Measurements from ENCODE around the gene ROBO2. TPM values are rescaled to one million over a fixed set of nuclear protein-coding genes. Genes with fewer than 3 reads are reported as not detected.

ROBO2 gene
- total RNA-seq, 2 donors from 2014 or later = 2.5 to 2.9 TPM

DNA sequence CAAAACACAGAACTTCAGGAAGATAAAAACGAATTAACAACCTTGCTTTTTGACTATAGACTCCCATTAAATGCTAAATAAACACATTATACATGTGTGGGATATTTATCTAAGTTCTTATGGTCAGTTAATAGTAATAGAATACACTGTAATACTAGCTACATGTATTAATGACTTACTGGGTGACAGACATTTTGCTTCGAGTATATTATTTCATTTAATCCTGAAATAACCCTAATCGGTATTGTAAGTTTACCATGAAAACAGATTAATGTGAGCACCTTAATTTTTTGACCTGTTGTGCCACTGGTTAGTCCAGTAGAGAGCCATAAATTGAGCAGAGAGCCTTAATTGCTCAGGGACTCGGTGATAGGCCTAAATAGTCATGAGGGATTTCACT, 151.1 kb downstream of the ROBO2 start:
- no peaks in the 10 kb centered on the region for H3K36me3 Mint-ChIP-seq (ENCODE audit: low read depth)
- H3K36me3 ChIP-seq (ENCODE audit: control insufficient read depth, insufficient read depth, low read length) = no peaks in the 10 kb centered on the region
- no peaks in the 10 kb centered on the region for H3K27me3 Mint-ChIP-seq (ENCODE audit: insufficient read depth)
- no peak overlapping the region for H3K4me3 ChIP-seq (ENCODE audit: low read length)
- TF ChIP-seq, protein P1, sequence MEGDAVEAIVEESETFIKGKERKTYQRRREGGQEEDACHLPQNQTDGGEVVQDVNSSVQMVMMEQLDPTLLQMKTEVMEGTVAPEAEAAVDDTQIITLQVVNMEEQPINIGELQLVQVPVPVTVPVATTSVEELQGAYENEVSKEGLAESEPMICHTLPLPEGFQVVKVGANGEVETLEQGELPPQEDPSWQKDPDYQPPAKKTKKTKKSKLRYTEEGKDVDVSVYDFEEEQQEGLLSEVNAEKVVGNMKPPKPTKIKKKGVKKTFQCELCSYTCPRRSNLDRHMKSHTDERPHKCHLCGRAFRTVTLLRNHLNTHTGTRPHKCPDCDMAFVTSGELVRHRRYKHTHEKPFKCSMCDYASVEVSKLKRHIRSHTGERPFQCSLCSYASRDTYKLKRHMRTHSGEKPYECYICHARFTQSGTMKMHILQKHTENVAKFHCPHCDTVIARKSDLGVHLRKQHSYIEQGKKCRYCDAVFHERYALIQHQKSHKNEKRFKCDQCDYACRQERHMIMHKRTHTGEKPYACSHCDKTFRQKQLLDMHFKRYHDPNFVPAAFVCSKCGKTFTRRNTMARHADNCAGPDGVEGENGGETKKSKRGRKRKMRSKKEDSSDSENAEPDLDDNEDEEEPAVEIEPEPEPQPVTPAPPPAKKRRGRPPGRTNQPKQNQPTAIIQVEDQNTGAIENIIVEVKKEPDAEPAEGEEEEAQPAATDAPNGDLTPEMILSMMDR (conservative IDR thresholded peaks at IDR 0.05) = no peak
- H3K4me3 Mint-ChIP-seq = no peak overlapping the region
- WGBS, 2 experiments (ENCODE audit: insufficient coverage in 1 of 2, insufficient read length in 1 of 2) = 84 to 89% methylated on average over 3 to 4 of the region's 4 CpGs
- no peak overlapping the region for H3K27ac Mint-ChIP-seq
- no peaks in the 10 kb centered on the region for H3K9me3 ChIP-seq (ENCODE audit: control insufficient read depth, low read length)
- H3K9me3 Mint-ChIP-seq = no peaks in the 10 kb centered on the region
- H3K27me3 ChIP-seq (ENCODE audit: control insufficient read depth, insufficient read depth, low read length, poor library complexity, severe bottlenecking) = no peaks in the 10 kb centered on the region
- peaks cover 9% of the 10 kb centered on the region for H3K4me1 Mint-ChIP-seq
- H3K9ac ChIP-seq (ENCODE audit: extremely low read depth, low read length, poor library complexity, severe bottlenecking) = no peak overlapping the region
- no peak overlapping the region for H3K27ac ChIP-seq (ENCODE audit: low read depth, low read length)
- no peak for DNase-seq
- no peaks in the 10 kb centered on the region for H3K4me1 ChIP-seq (ENCODE audit: control insufficient read depth, insufficient read depth, low read length)

DNA sequence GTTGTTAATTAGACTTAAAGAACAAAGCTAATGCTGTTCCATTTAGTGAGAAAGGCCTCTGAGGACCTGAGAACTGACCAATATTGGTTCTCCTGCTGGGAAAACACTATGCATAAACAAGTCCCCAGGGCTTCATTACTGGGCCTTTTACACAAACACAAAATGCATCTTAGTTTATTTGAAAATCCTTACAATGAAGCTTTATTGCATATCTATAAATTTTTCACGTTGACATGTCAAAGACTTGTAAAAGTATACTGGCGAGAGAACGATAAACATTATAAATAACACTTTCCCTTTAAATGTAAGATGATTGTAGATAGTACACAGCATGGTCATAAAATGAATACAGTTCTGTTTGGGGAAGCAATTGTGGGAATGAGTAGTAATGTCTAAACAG, 151.7 kb downstream of the ROBO2 start:
- Mint-ChIP-seq H3K4me1 (peaks cover 9% of the 10 kb centered on the region), H3K4me3 (no peak overlapping the region), H3K9me3 (no peaks in the 10 kb centered on the region), H3K27me3 (ENCODE audit: insufficient read depth) (no peaks in the 10 kb centered on the region), H3K36me3 (ENCODE audit: low read depth) (no peaks in the 10 kb centered on the region), H3K27ac (no peak overlapping the region)
- 93% methylated on average over 3 of the region's 3 CpGs; no CpG with 5 or more reads in 1 of the 2 experiments for WGBS, 2 experiments (ENCODE audit: insufficient coverage in 1 of 2, insufficient read length in 1 of 2)
- H3K4me3 ChIP-seq (ENCODE audit: low read length) = no peak overlapping the region
- no peaks in the 10 kb centered on the region for H3K27me3 ChIP-seq (ENCODE audit: control insufficient read depth, insufficient read depth, low read length, poor library complexity, severe bottlenecking)
- H3K9ac ChIP-seq (ENCODE audit: extremely low read depth, low read length, poor library complexity, severe bottlenecking) = no peak overlapping the region
- no peaks in the 10 kb centered on the region for H3K9me3 ChIP-seq (ENCODE audit: control insufficient read depth, low read length)
- no peaks in the 10 kb centered on the region for H3K36me3 ChIP-seq (ENCODE audit: control insufficient read depth, insufficient read depth, low read length)
- DNase-seq = no peak
- TF ChIP-seq, protein P1 (conservative IDR thresholded peaks at IDR 0.05) = no peak
- no peak overlapping the region for H3K27ac ChIP-seq (ENCODE audit: low read depth, low read length)
- H3K4me1 ChIP-seq (ENCODE audit: control insufficient read depth, insufficient read depth, low read length) = no peaks in the 10 kb centered on the region

DNA sequence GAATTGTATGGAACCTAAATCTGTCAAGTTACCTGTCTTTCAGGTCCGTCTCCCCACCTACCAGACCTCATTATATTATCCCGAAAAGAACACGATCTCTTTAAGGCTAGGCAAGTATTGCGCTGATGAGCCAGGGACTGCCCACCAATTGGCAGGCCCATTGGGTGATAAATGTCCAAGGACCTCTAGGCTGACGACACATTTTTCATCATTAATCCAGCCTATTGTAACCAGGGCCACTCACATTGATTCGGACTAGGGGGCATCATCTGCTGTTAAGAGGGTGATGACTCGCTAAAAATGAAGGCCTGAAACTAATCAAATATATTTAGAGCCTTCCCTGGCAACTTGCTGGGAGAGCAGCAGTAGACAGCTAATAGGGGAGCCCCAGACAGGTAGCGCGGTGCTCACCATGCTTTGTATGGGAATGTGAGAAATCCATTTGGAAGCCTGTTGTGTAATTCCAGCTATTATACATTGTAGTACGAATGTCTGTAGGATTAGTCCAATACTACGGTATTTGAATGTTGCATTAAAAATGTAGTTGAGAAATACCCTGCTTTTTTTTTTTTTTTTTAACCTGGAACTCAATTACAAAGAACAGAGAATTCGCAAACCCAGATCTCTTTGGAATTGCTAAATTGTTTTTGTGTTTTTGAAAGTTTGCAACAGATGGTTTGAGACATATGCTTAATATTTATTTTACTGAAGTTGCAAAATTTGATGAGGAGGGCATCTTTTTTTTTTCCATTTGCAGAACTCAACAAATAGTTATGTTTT, 156.1 kb downstream of the ROBO2 start:
- H3K4me3 Mint-ChIP-seq = no peak overlapping the region
- H3K27me3 Mint-ChIP-seq (ENCODE audit: insufficient read depth) = no peaks in the 10 kb centered on the region
- TF ChIP-seq, protein P1 (conservative IDR thresholded peaks at IDR 0.05) = no peak
- DNase-seq = no peak
- no peaks in the 10 kb centered on the region for H3K36me3 Mint-ChIP-seq (ENCODE audit: low read depth)
- Histone ChIP-seq H3K4me1 (ENCODE audit: control insufficient read depth, insufficient read depth, low read length) (no peaks in the 10 kb centered on the region), H3K27ac (ENCODE audit: low read depth, low read length) (no peak overlapping the region), H3K36me3 (ENCODE audit: control insufficient read depth, insufficient read depth, low read length) (no peaks in the 10 kb centered on the region), H3K27me3 (ENCODE audit: control insufficient read depth, insufficient read depth, low read length, poor library complexity, severe bottlenecking) (no peaks in the 10 kb centered on the region), H3K4me3 (ENCODE audit: low read length) (no peak overlapping the region), H3K9me3 (ENCODE audit: control insufficient read depth, low read length) (no peaks in the 10 kb centered on the region), H3K9ac (ENCODE audit: extremely low read depth, low read length, poor library complexity, severe bottlenecking) (no peak overlapping the region)
- H3K27ac Mint-ChIP-seq = no peak overlapping the region
- H3K4me1 Mint-ChIP-seq = peaks cover 13% of the 10 kb centered on the region
- 87 to 100% methylated on average over 4 to 12 of the region's 12 CpGs for WGBS, 2 experiments (ENCODE audit: insufficient coverage in 1 of 2, insufficient read length in 1 of 2)
- H3K9me3 Mint-ChIP-seq = no peaks in the 10 kb centered on the region
